Lower lobe of right lung (tissue), 2 donors: ENCODE data around the gene RBX1. TPM values are rescaled to one million over a fixed set of nuclear protein-coding genes. Genes with fewer than 3 reads are reported as not detected.
A peak's percentile ranks its signal among the peaks of the same experiment; 100 is the strongest.

Source experiments
- ATAC-seq, 2 donors: fragments of 200-7000 bp; cut with Tn5 transposase; one replicate each; pipeline ENCODE4 v1.9.1; 2020 to 2022; ENCODE audit warnings: mild to moderate bottlenecking in 2 of 2, moderate library complexity in 2 of 2
- DNase-seq: peaks from one replicate; pipeline ENCODE4 v3.0.0-alpha.2; 2020
- H3K27ac ChIP-seq: fragments of 200-600 bp; one replicate; pipeline ENCODE4 v1.8.0; 2022
- H3K27me3 ChIP-seq: fragments of 200-600 bp; one replicate; pipeline ENCODE4 v1.8.0; 2022; ENCODE audit warnings: low read depth
- H3K36me3 ChIP-seq: fragments of 200-600 bp; one replicate; pipeline ENCODE4 v1.8.0; 2022; ENCODE audit warnings: mild to moderate bottlenecking
- H3K4me1 ChIP-seq: fragments of 200-600 bp; one replicate; pipeline ENCODE4 v1.8.0; 2022
- H3K4me3 ChIP-seq: fragments of 200-600 bp; one replicate; pipeline ENCODE4 v1.8.0; 2022; ENCODE audit warnings: mild to moderate bottlenecking
- H3K9me3 ChIP-seq: fragments of 200-600 bp; one replicate; pipeline ENCODE4 v1.8.0; 2022
- CTCF ChIP-seq: fragments of 200-600 bp; IDR thresholded peaks from one replicate; pipeline ENCODE4 v1.8.0; 2022; ENCODE audit warnings: antibody characterized with exemption, mild to moderate bottlenecking
- intact Hi-C: fragments of 100-400 bp; cut with DNase I; formaldehyde crosslinking; loops from one replicate; pipeline ENCODE4 v1.11.0; 2022
- total RNA-seq: library from RNA; stranded (reverse); fragmentation: NEBNext Ultra II Directional; extraction: Animal tissue kit (Norgen Biotek cat#: 25700); gene quantifications from one replicate; pipeline ENCODE4 v1.2.1, GENCODE V29; 2021
- donor health status: DM: no; HTN: yes; CAD: no; lungs with severe emphysema.

Gene RBX1
- total RNA-seq, 1 donor from 2014 or later: 46.7 TPM

DNA sequence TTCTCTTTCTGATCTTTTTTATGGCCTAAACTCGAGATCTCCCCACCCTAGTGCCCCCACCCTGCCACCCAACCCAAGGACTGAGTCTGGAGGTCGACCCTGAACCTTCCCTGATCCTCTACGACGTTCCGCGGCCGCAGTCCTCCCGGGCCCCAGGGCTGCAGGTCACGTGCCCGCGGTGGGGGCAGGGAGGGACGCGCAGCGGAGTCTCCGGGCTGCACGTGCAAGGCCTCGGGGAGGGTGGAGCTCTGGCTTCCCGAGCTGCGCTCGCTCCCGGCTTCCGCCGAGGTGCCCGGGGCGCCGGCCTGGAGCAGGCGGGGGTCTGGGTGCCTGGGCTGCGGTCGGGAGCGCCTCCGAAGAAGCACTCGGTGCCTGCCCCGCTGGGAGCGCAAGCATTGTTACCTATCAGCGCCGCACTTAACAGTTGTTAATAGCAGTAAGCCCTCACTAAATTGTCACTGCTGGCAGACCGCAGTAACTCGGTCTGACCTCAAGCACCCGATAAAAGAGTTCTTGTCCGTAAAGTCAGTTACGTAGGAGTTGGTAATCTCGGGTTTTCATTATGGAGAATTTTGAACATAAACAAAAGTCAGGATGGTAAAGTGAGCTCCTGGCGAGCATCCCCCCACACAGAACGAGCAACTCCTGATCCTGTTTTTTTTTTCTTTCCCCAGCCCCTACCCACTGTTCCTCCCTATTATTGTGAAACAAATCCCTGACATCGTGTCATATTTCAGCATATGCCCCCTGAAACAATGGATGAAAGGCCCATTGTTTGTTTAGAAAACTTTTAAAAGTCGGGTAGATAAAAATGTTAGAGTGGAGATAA is 71.5 kb downstream of the RBX1 start:
- peak overlapping the region; percentile 100 for H3K27ac ChIP-seq
- intact Hi-C loops: no loop called here
- H3K4me3 ChIP-seq: peak overlapping the region; percentile 81
- peaks cover 9% of the 10 kb centered on the region for H3K4me1 ChIP-seq
- DNase-seq (peak; percentile 96), ATAC-seq (peak; percentile 92 to 96)
- no peaks in the 10 kb centered on the region for H3K9me3 ChIP-seq
- no peaks in the 10 kb centered on the region for H3K36me3 ChIP-seq
- no peak for TF ChIP-seq CTCF
- H3K27me3 ChIP-seq: no peaks in the 10 kb centered on the region

Other genes with a start within 250 kb of the RBX1 start
- gene SLC25A17, start 132.0 kb upstream of the RBX1 start, total RNA-seq: 11.9 TPM
- 237 TPM for gene ST13, start 94.7 kb upstream of the RBX1 start, total RNA-seq
- 19.1 TPM for gene XPNPEP3, start 94.2 kb upstream of the RBX1 start, total RNA-seq
- not detected for gene DNAJB7, start 89.3 kb upstream of the RBX1 start, total RNA-seq
- 73.7 TPM for gene EP300, start 141.2 kb downstream of the RBX1 start, total RNA-seq